ENCODE results near the gene TYK2.
"Not testable (repeated sequence)": the region's sequence is repeated elsewhere in the genome, so short reads cannot be mapped to it uniquely, and the experiment has no call there.

TYK2 gene

DNA sequence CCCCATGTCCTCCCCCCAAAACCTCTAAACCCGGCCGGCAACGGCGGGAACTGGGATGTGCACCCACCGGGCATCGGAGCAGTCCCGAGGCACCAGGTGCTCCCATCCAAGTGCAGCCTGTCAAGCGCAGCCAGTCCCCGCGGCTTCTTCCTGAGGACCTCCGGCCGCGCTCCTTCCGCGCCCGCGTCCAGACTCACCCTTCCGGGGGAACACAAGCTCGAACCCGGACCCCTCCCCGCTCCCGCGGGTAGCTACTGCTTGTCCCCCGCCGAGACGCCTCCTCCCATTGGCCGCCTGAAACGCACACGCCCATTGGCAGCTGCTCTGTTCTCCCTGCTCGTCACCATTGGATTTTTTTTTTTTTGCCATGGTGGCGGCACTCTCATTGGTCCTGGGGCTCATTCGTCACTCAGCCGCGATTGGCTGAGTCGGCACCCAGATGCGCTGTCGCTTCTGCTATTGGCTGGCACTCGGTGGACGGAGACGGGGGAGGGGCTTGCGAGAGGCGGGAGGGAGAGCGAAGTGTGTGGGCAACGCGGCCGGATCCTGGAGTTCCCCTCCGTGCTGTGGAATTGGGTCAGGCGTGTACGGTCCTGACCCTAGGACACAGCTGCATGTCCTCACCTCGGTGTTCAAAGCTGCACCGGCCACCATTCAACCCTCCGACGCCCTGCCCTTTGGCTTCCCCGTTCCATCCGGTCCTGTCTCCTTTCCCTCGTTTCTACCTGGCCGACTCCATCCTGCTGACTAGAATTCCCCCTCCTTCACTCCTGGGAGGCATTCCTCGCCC is at the start of gene TYK2:
TYK2 (minus strand) TSS at position 260 of the 790 bp plus-strand sequence. CDS start 2,166 bp downstream, outside the sequence.
- DNase-seq (ENCODE audit: low read depth in 2 of 2), result peak; percentile 94 to 97

DNA sequence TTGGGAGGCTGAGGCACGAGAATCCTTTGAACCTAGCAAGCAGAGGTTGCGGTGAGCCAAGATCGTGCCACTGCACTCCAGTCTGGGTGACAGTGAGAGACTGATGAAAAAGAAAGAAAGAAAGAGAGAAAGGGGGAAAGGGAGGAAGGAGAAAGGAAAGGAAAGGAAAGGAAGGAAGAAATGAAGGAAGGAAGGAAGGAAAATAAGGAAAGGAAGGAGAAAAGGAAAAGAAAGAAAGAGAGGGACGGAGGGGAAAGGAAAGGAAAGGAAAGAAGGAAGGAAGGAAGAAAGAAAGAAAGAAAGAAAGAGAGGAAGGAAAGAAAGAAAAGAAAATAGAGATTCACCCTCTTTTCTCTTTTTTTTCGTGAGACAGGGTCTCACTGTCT is 48.6 kb upstream of the TYK2 start:
- no peak for DNase-seq (ENCODE audit: low read depth in 2 of 2)

DNA sequence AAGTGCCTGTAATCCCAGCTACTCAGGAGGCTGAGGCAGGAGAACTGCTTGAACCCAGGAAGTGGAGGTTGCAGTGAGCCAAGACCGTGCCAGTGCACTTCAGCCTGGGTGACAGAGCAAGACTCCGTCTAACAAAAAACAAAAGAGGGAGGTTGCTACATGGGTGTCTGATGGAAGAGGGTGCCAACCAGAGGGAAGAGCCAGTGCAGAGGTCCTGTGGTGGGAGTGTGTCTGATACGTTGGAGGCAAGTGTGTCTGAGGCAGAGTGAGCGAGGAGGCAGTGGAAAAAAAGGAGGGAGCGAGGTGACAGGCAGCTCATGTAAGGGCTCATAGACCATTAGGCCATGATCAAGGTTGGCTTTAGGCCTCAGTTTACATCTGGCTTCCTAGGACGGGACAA is 46.8 kb upstream of the TYK2 start:
- no peak for DNase-seq (ENCODE audit: low read depth in 2 of 2)

DNA sequence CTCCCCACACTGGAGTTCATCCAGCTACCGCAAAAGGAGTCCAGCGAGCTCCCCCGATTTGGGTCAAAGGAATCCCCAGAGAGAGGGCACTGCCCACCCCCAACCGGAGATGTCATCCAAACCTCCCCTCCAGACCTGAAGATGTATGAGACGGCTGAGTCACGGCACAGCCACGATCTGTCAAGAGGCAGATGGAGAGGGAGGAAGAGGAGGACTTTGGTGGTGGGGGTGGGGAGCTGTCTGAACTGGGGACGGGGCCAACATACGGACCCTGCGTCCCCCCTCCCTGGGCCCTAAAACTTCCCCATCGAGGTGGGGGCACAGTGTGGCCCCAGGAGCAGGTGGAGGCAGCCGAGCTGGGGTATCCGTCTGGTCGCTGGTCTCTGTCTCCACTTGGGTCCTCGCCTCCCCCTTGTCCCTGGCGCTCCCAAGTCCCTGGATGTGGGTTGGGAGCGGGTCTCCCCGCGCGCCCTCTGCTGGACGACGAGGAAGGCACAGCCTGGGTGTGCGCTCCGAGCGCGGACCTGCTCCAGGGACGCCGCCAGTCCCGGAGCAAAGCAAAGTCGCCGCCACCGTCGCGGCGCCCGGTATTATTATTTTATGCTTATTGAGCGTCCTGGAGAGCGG is 43.8 kb upstream of the TYK2 start:
- peak; percentile 61 to 66 for DNase-seq (ENCODE audit: low read depth in 2 of 2)

DNA sequence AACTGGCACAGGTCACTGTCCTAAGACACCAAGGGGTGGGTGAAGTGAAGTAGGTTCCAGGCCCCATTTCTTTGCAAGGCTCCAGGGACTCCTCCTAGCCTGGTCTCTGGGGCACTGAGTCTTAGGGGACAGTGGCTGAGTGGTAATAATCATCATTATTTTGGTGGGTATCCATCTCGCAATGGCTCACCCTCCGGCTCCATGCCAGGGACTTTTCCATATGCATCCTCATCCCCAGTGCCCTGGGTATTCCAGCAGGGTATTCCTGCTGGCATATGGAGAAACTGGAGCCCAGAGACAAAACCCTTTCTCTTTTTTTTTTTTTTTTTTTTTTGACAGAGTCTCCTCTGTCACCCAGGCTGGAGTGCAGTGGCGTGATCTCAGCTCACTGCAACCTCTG is 42.5 kb upstream of the TYK2 start:
- DNase-seq (ENCODE audit: low read depth in 2 of 2), result no peak

DNA sequence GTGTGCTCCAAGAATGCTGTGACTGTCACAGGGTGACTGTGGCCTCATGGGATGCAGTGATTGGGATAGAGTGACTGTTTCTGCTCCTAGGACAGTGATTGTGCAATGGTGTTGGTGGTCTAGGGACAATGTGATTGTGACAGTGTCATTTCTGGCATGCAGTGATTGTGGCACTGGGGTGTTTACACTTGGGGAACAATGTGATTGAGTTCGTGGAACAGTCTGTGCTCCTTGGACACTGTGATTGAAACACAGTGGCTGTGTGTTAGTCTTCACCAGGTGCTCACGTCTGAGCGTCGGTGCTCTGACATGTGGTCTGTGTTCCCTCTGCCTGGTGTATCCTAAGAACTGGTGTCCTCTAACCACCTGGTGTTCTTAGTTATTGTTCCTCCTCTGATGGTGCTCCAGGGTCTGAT is 41.7 kb upstream of the TYK2 start:
- DNase-seq (ENCODE audit: low read depth in 2 of 2), result no peak

DNA sequence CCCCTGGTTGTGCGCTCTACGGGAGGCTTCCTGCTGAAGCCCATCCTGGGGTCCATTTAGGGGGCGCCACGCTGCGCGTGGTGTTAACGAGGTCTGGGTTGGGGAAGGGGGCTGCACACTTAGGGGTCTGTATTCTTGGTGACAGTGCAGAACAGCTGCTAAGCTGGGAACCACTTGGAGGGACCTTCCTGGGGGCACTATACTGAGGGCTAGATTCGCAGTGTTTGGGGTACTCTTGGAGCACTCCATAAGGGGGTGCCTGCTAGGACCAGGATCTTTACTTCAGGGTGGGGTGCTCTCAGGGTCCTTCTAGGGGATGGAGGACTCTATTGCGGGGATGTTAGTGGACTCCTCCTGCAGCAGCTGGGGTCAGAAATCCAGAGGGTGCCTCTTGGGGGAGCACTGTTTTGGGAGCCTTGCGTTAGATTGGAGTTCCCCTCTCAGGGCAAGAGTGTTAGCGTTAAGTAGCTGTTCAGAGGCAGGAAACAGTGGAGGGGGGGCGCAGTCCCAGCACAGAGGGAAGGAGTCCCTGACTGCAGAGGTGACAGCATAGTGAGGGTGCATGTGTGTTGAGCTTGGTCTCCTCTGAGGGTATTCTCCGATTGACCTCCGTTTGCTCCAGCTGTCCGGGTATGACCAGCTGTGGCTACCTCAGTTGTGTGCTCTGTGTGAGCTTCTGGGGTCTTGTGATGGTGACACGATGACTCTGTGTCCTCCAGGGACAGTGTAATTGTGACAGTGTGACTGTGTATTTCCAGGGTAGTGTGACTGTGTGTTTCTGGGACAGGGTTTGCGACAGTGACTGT is 41.1 kb upstream of the TYK2 start:
- no peak for DNase-seq (ENCODE audit: low read depth in 2 of 2)

DNA sequence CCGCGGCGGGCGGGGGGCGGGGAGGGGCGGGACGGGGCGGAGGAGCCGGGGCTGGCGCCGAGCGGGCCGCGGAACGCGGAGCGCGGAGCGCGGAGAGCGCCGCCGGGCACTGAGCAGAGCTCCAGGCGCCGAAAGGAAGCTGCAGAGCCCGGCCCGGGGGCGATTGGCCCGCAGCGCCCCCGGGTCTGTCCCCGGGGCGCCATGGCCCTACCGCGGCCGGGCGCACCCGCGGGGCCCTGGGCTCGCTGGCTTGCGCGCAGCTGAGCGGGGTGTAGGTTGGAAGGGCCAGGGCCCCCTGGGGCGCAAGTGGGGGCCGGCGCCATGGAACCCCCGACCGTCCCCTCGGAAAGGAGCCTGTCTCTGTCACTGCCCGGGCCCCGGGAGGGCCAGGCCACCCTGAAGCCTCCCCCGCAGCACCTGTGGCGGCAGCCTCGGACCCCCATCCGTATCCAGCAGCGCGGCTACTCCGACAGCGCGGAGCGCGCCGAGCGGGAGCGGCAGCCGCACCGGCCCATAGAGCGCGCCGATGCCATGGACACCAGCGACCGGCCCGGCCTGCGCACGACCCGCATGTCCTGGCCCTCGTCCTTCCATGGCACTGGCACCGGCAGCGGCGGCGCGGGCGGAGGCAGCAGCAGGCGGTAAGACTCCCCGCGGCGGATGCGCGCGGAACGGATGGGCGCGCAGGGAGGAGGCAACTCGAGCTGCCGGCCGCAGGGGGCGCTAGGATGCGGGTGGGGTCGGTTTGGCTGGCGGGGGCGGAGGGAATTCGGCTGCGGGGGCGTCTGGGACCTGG is 40.3 kb upstream of the TYK2 start, which contains the start of gene PDE4A:
PDE4A (plus strand) TSS at position 95 of the 796 bp plus-strand sequence; CDS start at position 322, 227 bp downstream.
- DNase-seq (ENCODE audit: low read depth in 2 of 2), result peak in 1 of 2 donors; percentile 53

DNA sequence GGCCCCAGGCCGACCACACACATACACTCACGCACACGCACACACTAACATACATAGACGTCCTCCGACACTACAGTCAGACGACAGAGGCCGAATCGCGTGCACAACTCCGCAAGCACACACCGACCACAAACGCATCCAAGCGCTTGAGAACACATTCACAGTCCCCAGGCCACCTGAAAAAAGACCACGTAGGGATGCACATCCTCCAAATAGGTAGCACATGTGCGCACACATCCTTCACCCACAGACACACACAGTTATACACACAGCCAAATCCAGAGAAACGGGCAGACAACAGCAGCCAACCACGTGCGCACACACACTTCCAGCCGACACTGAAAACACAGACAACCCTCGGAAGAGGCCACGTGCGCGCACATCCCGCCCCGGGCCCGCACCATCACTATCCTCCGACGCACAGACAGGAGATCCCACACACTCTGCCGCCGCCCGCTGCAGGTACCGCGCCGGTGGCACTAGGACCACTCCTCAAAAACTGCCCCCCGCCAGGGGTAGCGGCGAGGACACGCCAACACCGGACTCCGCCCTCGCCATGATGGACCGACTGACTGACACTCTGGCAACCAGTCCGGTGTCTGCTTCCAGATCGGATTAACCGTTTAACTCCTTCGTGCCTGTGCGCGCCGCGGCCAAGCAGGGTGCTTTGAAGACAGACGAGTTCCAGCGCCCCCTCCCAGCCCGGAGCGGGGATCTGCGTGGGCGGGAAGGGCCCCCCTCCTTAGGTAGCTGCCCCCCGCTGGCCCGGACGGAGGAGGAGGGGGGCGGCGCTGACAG is 39.5 kb upstream of the TYK2 start:
- DNase-seq (ENCODE audit: low read depth in 2 of 2), result no peak

DNA sequence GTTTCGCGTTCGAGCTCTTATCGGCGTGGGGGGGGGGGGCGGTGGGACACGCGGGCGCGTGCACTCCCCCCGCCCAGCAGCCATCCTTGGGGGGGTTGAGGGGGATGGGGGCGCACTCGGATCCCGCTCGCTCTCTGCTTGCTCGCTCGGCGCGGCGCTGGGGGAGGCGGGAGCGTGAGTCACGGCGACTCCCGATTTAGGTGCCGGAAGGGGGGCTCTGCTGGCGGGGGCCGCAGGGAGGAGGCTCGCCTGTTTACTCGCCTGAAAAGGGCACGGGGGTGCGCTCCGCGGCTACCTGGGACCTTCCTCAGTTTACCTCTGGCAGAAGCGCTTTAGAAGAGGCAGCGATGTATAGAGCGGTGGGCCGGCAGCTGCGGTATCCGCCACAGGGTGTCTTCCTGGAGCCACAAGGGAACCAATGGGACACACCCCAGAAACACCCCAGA is 38.9 kb upstream of the TYK2 start:
- DNase-seq (ENCODE audit: low read depth in 2 of 2), result no peak

DNA sequence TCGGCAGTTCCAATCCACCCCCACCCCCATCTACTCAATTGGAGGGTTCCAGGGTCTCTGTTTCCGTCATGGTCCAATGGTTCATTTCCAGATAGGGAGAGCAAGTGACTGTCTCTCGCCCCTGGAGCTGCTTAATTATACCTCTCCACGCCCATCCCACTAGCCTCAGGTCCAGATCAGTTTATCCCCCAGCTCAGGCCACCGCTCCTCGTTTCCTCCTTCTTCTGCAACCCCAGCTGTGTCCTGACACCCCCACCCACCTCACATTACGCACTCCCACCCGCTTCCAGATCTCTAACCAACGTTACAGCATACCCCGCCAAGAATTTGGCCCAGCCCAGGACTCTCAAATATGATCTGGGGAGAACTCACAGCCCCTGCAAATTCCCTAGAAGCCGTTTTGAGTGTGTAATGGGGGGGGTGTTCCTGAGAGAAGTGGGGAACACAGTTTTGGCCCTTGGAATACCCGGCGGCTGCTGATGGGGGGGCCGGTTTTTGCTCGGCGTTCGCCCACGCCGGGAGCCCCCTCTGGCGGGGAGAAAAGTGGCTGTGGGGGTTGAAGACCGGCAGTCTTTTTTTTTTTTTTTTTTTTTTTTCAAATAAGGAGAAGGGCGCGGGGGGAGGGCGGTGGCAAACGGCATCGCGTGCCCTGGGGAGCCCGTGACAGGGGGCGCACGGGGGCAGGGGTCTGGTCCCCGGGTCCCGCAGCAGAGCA is 38.3 kb upstream of the TYK2 start:
- no peak for DNase-seq (ENCODE audit: low read depth in 2 of 2)

DNA sequence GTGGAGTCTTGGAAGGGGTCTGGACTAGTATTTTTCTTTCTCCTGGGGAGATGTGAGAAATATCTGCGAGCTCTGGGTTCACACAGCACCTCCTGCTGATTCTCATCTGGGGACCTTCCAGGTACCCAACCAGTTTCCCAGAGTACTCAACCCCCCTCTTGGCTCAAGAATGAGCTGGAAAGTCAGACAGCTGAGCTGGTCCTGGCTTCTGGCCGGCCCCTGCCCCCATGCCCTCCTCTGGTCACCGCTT is 37.8 kb upstream of the TYK2 start:
- DNase-seq (ENCODE audit: low read depth in 2 of 2), result no peak

DNA sequence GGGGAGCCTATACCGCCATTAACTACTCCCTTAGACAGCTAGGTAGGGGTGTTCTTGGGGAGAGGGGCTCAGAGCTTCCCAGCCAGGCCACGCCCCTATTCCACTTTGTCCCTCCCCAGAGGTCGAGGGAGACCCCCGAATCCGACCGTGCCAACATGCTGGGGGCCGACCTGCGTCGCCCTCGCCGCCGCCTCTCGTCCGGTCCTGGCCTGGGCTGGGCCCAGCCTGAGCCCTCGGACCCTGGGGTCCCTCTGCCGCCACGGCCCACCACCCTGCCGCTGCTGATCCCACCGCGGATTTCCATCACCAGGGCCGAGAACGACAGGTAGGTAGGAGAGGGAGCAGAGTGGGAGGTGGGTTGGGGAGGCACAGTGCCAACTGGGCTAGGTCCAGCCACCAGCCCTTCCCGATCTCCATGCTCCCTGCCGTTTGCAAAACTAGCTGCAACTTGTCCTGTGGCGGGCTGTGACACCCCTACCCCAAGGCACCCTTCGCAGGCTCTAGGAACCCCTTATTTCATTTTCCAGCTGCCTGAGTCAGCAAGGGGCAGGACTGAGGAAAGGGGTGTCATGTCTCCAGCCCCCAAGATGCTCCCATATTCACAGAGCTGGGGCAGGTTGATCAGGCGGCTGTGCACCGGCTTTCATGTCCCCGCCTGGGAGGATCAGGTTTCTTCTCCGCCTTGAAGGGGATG is 37.3 kb upstream of the TYK2 start:
- no peak for DNase-seq (ENCODE audit: low read depth in 2 of 2)

DNA sequence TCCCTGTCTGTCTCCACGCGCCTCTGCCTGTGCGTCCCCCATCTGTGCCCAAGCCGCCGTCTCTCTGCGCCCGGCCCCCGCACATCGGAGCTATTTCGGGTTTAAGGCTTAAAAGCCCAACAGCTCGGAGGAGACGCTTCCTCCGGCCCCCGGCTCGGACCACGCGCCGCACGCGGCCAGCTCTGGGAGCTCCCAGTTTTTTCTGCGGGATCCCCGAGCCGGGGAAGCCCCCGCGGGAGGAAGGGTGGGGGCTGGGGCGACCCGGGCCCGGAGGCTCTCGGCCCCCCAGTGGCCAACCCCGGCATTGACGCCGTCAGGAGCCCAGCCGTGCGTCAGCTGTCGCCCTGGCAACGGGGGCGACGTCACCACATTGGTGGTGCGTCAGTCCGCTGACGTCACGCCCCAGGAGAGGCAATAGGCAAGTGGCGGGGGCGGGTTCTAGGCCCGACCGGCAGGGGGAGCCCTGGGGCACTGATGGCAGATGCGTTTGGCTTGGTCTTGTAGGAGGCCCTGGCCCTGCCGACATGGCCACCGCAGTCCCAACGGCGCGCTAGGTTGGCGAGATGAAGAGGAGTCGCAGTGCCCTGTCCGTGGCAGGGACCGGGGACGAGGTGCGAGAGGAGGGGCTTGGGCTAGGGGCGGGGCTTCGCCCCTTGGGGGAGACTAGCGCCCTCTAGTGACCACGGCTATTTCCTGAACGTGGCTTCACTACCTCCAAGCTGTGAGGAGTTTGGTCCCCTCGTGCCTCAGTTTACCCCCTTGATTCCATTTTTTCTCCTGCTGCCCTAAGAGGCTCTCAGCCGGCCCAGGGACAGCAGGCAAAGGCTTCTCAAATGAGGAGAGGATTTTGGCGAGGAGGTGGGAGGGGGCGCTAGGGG is 36.2 kb upstream of the TYK2 start:
- peak; percentile 88 to 97 for DNase-seq (ENCODE audit: low read depth in 2 of 2)

DNA sequence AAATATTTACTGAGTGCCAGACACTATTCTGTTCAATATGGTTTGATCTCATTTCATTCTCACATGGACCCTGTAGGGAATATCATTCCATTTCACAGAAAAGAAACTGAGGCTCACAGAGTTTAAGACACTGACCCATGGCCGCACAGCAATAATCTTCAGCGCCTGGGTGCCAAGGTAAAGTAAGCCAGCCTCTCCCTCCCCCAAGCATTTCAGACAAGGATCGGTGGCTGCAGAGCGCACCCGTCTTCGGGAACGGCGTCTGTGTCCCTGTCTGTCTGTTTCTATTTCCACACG is 35.7 kb upstream of the TYK2 start:
- no peak for DNase-seq (ENCODE audit: low read depth in 2 of 2)

DNA sequence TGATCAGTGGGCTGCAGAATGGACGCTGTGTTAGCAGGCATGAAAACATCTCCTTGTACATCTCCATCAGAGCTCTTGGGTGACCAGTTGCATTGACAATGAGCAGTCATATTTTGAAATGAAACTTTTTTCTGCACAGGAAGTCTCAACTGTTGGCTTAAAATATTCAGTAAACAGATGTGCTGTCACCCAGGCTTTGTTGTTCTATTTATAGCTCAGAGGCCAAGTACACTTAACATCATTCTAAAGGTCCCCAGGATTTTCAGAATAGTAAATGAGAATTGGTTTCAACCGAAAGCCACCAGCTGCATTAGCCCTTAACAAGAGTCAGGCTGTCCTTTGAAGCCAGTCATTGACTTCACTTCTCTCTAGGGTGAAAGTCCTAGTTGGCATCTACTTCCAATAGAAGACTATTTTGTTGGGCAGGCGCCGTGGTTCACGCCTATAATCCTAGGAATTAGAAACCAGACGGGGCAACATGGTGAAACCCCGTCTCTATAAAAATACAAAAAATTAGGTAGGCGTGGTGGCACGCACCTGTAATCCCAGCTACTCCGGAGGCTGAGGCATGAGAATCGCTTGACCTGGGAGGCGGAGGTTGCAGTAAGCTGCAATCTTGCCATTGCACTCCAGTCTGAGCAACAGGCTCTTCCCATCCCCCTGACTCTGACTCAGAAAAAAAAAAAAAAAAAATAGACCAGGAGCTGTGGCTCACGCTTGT is 32.0 kb upstream of the TYK2 start:
- no peak for DNase-seq (ENCODE audit: low read depth in 2 of 2)

DNA sequence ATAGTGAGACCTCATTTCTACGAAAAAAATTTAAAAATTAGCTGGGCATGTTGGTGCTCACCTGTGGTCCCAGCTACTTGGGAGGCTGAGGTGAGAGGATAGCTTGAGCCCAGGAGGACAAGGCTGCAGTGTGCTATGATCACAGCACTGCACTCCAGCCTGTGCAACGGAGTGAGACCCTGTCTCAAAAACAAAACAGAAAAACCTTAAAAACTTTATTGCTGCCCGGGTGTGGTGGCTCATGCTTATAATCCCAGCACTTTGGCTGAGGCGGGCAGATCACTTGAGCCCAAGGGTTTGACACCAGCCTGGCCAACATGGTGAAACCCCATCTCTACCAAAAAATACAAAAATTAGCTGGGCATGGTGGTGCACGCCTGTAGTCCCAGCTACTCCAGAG is 30.9 kb upstream of the TYK2 start:
- DNase-seq (ENCODE audit: low read depth in 2 of 2), result not testable (repeated sequence)
